Measurements from ENCODE around the gene NARF. TPM values are rescaled to one million over a fixed set of nuclear protein-coding genes. Genes with fewer than 3 reads are reported as not detected.

NARF gene
- polyA plus RNA-seq, 1 of the 3 experiments (the other 2 are of a cell fraction) = 128 TPM

- no peak overlapping the region for H2AFZ ChIP-seq (ENCODE audit: low read depth)
- H3K4me1 ChIP-seq (ENCODE audit: control insufficient read depth in 1 of 2, insufficient read depth in 2 of 2, low read depth in 1 of 2, low read length in 1 of 2) = no peaks in the 10 kb centered on the region
- no peaks in the 10 kb centered on the region for H4K20me1 ChIP-seq (ENCODE audit: insufficient read depth)
- no peak for TF ChIP-seq FOXJ3 (CRISPR knock-in tag; IDR thresholded peaks at IDR 0.05)
- no peak for TF ChIP-seq NFIC (IDR thresholded peaks at IDR 0.05; ENCODE audit: borderline replicate concordance)
- TF ChIP-seq CHD2 (IDR thresholded peaks at IDR 0.05; ENCODE audit: low read length, partially characterized antibody) = no peak
- TF ChIP-seq NRF1 (IDR thresholded peaks at IDR 0.05; ENCODE audit: low read depth, low read length) = no peak
- ChIA-PET CTCF (interaction anchor here (0.9 kb wide), 1 partner anchor 11 kb away, joined by 4 read pairs; no protein-coding TSS in a partner anchor), POLR2A (no interaction called here)
- no peak overlapping the region for H3K27ac ChIP-seq (ENCODE audit: low read depth in 2 of 2, low read length in 1 of 2)
- no peak for DNase-seq
- no peaks in the 10 kb centered on the region for H3K79me2 ChIP-seq (ENCODE audit: insufficient read depth)
- 90% methylated on average over 9 of the region's 9 CpGs for WGBS (ENCODE audit: low lambda C conversion rate)
- no peaks in the 10 kb centered on the region for H3K9me3 ChIP-seq
- H3K36me3 ChIP-seq (replicated peaks in 1 of 2; ENCODE audit: control insufficient read depth in 1 of 2, insufficient read depth in 2 of 2, low read length in 1 of 2) = peaks cover 52 to 69% of the 10 kb centered on the region in 2 experiments
- H3K9ac ChIP-seq = no peak overlapping the region
- peaks cover 24% of the 10 kb centered on the region for H3F3A ChIP-seq (replicated peaks; ENCODE audit: insufficient read depth)
- H3K9me2 ChIP-seq = no peaks in the 10 kb centered on the region
- no peak overlapping the region for H3K4me2 ChIP-seq
- H3K27me3 ChIP-seq (ENCODE audit: insufficient read depth) = no peaks in the 10 kb centered on the region
- H3K4me3 ChIP-seq (ENCODE audit: low read depth in 2 of 2, low read length in 1 of 2) = no peak overlapping the region
Observed at GRCh38 chr17:82483836-82484235, 25.3 kb downstream of the NARF start.

GRCh38 chr17:82486231-82487094 is 27.9 kb downstream of the NARF start:
- CTCF ChIA-PET = no interaction called here
- H3K79me2 ChIP-seq (ENCODE audit: insufficient read depth) = no peaks in the 10 kb centered on the region
- DNase-seq = no peak
- no peaks in the 10 kb centered on the region for H4K20me1 ChIP-seq (ENCODE audit: insufficient read depth)
- no peaks in the 10 kb centered on the region for H3K9me3 ChIP-seq
- H3K9ac ChIP-seq = no peak overlapping the region
- H2AFZ ChIP-seq (ENCODE audit: low read depth) = no peak overlapping the region
- no peaks in the 10 kb centered on the region for H3K9me2 ChIP-seq
- H3F3A ChIP-seq (replicated peaks; ENCODE audit: insufficient read depth) = peaks cover 31% of the 10 kb centered on the region
- H3K36me3 ChIP-seq (replicated peaks in 1 of 2; ENCODE audit: control insufficient read depth in 1 of 2, insufficient read depth in 2 of 2, low read length in 1 of 2) = peaks cover 45 to 54% of the 10 kb centered on the region in 2 experiments
- WGBS (ENCODE audit: low lambda C conversion rate) = 94% methylated on average over 13 of the region's 13 CpGs
- no peak overlapping the region for H3K4me3 ChIP-seq (ENCODE audit: low read depth in 2 of 2, low read length in 1 of 2)
- no peaks in the 10 kb centered on the region for H3K4me1 ChIP-seq (ENCODE audit: control insufficient read depth in 1 of 2, insufficient read depth in 2 of 2, low read depth in 1 of 2, low read length in 1 of 2)
- H3K27ac ChIP-seq (ENCODE audit: low read depth in 2 of 2, low read length in 1 of 2) = no peak overlapping the region
- POLR2A ChIA-PET = no interaction called here
- TF ChIP-seq RFX5 (IDR thresholded peaks at IDR 0.05; ENCODE audit: low read length) = no peak
- no peak for TF ChIP-seq CHD2 (IDR thresholded peaks at IDR 0.05; ENCODE audit: low read length, partially characterized antibody)
- TF ChIP-seq NRF1 (IDR thresholded peaks at IDR 0.05; ENCODE audit: low read depth, low read length) = no peak
- H3K4me2 ChIP-seq = no peak overlapping the region
- H3K27me3 ChIP-seq (ENCODE audit: insufficient read depth) = no peaks in the 10 kb centered on the region

- TF ChIP-seq TAF1 (IDR thresholded peaks at IDR 0.05; ENCODE audit: borderline replicate concordance, low read depth, low read length) = no peak
- no peak for DNase-seq
- Histone ChIP-seq H3K79me2 (ENCODE audit: insufficient read depth) (no peaks in the 10 kb centered on the region), H4K20me1 (ENCODE audit: insufficient read depth) (no peaks in the 10 kb centered on the region), H3K4me2 (no peak overlapping the region), H3K4me1 (ENCODE audit: control insufficient read depth in 1 of 2, insufficient read depth in 2 of 2, low read depth in 1 of 2, low read length in 1 of 2) (peaks cover under 1 to 2% of the 10 kb centered on the region in 2 experiments; a peak in 2 of 4 replicates), H3K9me3 (no peaks in the 10 kb centered on the region), H3K9me2 (no peaks in the 10 kb centered on the region), H3K36me3 (replicated peaks in 1 of 2; ENCODE audit: control insufficient read depth in 1 of 2, insufficient read depth in 2 of 2, low read length in 1 of 2) (peaks cover 37 to 43% of the 10 kb centered on the region in 2 experiments), H3K9ac (no peak overlapping the region), H3K27me3 (ENCODE audit: insufficient read depth) (no peaks in the 10 kb centered on the region), H2AFZ (ENCODE audit: low read depth) (no peak overlapping the region), H3K27ac (ENCODE audit: low read depth in 2 of 2, low read length in 1 of 2) (no peak overlapping the region), H3K4me3 (ENCODE audit: low read depth in 2 of 2, low read length in 1 of 2) (no peak overlapping the region), H3F3A (replicated peaks; ENCODE audit: insufficient read depth) (peaks cover 27% of the 10 kb centered on the region)
- ChIA-PET POLR2A (interaction anchor here (1.7 kb wide), 1 partner anchor 26 kb away, joined by 4 read pairs; no protein-coding TSS in a partner anchor), CTCF (interaction anchor here (1.3 kb wide), 1 partner anchor 16 kb away, joined by 5 read pairs; no protein-coding TSS in a partner anchor)
- WGBS (ENCODE audit: low lambda C conversion rate) = 93% methylated on average over 14 of the region's 14 CpGs
Observed at GRCh38 chr17:82487910-82488309, 29.4 kb downstream of the NARF start.
